Measurements from ENCODE around the gene IDH1. TPM values are rescaled to one million over a fixed set of nuclear protein-coding genes. Genes with fewer than 3 reads are reported as not detected.

The IDH1 gene
- total and polyA plus RNA-seq, 2 of the 13 experiments (the other 11 are each of a cell fraction or from before 2014, with no cell fraction given), result 312 to 1,077 TPM

DNA sequence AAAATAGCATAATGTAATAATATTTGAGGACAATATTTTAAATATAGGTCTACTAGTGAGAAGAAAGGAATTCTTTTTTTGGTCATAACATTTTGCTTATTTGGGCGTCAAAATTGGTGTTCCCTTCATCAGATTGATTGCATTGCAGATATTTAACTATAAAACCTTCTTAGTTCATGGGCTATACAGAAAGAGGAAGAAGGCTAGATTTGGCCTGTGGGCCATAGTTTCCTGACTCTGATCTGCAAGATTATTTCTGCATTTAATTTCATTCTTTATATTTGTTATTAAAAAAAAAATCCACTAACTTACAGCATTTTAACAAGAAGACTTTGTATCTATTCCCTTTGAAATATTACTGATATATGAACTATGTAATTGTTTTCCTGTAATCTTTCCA is 43.1 kb upstream of the IDH1 start (continued):
- TF ChIP-seq ZBTB49 (CRISPR knock-in tag; IDR thresholded peaks at IDR 0.05; ENCODE audit: borderline replicate concordance) (no peak), TFDP1 (CRISPR knock-in tag; IDR thresholded peaks at IDR 0.05; ENCODE audit: borderline replicate concordance) (no peak), BCL3 (CRISPR knock-in tag; IDR thresholded peaks at IDR 0.05) (no peak), KMT2A (CRISPR knock-in tag; IDR thresholded peaks at IDR 0.05) (no peak), ZNF660 (CRISPR knock-in tag; IDR thresholded peaks at IDR 0.05; ENCODE audit: borderline replicate concordance, low read depth) (no peak)
- TF ChIP-seq, protein P1, sequence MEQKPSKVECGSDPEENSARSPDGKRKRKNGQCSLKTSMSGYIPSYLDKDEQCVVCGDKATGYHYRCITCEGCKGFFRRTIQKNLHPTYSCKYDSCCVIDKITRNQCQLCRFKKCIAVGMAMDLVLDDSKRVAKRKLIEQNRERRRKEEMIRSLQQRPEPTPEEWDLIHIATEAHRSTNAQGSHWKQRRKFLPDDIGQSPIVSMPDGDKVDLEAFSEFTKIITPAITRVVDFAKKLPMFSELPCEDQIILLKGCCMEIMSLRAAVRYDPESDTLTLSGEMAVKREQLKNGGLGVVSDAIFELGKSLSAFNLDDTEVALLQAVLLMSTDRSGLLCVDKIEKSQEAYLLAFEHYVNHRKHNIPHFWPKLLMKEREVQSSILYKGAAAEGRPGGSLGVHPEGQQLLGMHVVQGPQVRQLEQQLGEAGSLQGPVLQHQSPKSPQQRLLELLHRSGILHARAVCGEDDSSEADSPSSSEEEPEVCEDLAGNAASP (CRISPR knock-in tag; IDR thresholded peaks at IDR 0.05; ENCODE audit: borderline replicate concordance), result no peak
- TF ChIP-seq, protein P2, sequence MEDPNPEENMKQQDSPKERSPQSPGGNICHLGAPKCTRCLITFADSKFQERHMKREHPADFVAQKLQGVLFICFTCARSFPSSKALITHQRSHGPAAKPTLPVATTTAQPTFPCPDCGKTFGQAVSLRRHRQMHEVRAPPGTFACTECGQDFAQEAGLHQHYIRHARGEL (CRISPR knock-in tag; IDR thresholded peaks at IDR 0.05), result no peak
